ENCODE data around the gene DICER1.
A peak's percentile ranks its signal among the peaks of the same experiment; 100 is the strongest.

Gene DICER1

DNA sequence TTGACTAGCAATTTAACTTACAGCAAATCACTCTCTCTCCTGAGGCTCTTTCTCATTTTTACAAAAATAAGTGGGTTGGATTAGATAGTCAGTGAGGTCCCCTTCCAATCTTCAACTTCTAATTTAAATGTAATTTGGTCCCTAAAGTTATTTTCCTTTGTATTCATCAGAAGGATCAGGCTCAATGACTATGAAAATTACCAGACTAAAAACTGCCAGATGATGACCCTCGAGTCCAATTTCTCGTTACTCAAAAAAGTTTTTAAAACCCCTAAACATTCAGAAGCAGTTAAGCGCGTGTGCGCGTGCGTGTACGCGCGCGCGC is 34.7 kb downstream of the DICER1 start:
- DNase-seq = no peak

DNA sequence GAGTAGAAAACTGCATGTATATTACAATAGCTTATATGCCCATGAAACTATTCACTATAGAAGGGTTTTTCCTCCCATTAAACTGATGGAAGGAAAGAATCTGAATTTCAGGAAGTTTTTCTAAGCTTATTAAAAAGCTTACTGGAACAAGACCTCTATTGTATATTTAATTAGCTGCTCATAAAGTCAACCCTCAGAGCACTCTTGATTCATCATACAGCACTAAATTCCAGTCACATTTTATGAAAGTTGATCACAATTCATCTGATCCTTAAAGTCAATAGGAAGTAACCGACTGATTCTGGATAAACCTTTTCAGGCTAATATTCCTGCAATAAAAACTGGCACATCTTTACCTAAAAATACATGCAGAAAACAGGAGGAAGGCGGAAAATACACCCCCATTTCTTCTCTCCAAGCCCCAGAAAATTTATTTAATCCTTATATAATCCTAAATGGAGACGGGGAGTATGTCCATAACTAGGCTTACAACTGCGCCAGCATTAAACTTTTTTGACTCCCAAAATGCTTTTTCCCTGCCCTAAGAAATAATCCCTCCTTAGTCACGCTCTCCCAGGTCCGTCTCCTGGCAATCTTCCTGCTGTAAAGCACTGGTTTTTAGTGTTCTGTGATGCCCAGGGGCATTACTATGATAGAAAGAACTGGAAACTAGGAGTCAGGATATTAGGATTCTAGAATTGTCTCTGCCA is 35.3 kb downstream of the DICER1 start:
- DNase-seq = no peak

DNA sequence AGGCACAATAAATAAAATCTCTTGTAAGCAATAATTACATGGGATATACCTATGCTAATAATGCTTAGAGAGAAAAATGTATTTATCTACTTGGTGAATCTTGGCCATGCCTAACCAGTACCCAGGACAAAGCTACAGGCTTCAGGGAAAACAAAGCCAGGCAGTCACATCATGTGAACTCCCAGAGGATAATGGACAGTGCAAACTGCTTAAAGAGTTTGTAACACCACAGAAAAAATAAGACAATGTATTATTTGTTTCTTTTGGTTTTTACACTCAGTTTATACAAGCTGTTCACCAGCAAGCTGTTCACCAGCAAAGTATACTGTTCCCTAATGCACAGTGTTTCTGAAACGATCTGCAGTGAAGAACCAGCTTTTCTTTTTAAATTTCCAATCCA is 38.0 kb downstream of the DICER1 start:
- DNase-seq = no peak

DNA sequence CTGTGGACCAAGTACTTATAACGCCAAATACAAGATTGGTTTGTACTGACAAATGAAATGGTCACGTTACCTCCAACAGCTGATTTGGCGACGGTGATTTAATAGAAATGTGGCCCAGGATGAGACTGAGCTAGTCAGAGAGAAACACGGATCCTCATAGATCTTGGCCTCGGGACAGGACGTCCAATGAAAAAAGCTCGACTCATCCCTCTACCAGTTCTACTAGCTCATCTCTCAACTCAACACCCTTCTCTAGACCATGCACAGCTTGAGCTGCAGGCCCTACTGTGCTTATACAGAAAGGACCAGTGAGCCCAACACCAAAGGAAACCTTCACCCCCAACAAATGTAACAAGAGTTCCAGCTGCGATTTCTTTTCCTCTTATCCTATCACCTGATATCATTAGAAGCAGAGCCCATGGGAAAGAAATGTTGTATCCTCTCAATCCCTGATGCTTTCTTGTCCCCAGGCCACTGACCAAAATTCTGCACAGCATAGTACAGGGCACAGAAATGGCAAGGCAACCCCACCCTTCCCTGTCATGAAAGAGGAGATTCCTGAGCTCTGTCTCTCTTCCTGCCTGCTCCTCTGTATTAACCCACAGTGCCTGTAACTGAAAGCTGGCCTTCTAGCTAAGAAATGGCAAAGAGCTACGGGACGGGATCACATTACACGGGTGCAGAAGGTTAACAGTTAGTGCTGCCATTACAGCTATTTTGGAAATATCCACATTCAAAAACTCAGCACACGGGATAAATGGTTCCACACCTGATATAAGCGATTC is 39.2 kb downstream of the DICER1 start:
- no peak for DNase-seq

DNA sequence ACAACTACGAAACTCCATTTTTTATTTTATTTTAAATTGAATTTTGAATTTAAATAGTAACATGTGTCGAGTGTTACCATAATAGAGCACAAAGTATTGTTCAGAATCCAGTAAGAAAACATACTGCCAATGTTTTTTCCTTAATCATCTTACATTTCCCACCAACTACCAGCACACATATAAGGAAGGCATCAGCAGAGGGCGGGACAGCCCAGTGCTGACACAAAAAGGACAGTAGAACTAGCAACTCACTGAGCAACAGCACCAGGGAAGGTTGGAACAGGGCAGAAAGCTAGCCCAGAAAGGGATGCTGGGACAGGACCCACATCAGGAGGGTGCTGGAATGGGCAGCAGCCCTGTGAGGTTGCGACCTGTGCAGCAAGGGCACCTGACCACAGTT is 43.9 kb downstream of the DICER1 start:
- no peak for DNase-seq

DNA sequence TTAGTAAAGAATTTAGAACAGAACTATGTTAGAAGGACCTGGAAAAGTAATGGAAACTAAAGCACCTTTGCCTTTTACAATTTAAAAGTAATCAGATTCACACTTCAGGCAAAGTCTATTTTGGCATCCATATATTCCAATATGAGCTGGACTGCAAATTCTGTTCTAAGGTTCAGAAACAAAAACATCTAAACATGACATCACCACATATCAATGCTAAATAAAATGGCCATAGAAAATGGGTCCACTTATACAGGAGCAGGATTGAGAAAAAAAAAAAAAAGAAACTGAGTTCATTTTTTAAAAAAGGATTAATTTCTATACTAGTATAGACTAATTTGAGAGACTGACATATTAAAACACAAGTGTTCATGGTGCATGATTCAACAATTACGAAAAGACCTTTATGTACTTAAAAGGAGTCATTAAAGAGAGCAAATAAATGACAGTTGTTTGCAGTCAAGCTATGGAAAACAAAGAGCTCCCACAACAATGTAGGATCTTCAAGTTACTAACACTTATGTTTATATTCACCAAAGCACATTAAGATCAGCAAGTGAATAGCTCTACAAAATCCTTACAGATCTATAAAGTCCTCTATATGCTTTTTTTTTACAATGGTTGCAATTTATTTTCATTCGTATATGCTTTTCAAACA is 45.7 kb downstream of the DICER1 start:
- DNase-seq = no peak

DNA sequence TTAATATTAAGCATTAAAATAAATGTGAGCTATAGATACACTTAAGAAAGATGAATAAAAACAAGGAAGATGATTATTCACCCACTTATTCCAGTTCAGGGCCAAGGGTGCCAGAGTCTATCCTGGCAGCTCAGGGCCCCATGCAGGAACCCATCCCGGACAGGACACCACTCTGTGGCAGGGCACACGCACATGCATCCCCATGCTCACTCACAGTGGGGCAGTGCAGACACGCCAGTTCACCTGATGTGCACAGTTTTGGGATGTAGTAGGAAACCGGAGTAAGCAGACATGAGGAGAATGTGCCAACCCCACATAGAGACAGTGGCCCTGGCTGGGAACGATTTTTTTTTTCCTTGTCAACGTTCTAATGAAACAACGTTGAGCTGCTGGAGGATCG is 47.2 kb downstream of the DICER1 start:
- no peak for DNase-seq

DNA sequence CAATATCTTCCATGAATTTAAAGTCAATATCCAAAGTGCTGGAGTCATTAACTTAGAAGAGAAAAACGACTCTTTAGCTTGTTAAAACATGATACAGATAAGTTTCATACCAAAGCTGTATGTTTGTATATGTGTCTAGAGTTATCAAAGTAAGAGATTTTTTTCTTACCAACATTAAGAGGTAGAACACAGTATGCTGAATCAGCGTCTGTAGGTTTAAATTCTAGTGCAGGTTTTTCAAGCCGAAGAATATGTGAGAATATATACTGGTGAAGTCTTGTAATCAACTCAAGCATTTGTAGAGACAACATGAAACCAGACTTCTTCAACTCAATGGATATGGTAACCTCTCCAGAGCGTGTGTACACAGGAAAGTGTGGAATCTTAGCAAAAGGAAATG is 49.6 kb downstream of the DICER1 start:
- no peak for DNase-seq

DNA sequence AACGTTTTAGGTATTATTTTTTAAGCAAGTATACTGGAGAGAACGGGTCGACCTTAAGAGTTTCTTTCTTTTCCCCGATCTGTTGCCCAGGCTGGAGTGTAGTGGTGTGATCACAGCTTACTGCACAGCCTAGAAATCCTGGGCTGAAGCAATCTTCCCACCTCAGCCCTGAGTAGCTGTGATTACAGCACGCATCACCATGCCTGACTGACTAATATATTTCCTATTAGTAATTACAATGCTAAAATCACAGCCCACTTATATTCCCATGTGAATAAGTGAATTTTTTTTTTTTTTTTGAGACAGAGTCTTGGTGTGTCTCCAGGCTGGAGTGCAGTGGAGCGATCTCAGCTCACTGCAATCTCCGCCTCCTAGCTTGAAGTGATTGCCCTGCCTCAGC is 50.4 kb downstream of the DICER1 start:
- no peak for DNase-seq

DNA sequence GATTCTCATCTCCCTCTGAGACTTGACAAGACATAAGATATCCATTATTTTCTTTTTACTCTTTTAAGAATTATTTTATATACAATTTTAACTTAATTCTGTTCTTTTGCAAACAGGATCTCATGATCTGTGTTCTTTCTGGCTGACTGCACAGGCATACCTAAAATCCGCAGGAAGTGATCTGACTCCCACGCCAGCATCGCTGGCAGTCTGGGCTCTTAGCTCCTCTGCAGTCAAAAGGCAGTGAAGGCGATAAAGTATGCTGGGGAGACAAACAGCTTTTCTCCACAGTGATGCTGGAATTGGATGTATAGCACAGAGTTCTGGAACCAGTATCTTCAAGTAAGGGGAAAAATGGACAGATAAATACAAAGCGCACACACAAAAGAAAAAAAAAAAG is 52.4 kb downstream of the DICER1 start:
- no peak for DNase-seq

DNA sequence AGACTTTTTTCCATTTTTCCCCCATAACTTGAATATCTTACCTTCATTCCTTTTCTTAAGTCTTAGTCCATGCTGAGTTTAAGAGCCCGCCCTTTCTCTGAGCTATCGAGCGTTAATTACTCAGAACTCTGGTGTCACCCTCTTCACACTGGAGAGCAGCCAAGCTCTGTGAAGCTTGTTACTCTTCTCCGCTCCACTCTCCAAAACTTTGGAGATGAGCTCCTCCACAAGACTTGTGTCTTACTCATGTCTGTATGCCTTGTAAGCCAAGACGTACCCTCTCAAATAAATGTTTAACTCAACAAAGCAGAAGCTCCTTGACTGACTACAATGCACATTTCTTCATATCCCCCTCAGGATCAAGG is 54.7 kb downstream of the DICER1 start:
- no peak for DNase-seq

DNA sequence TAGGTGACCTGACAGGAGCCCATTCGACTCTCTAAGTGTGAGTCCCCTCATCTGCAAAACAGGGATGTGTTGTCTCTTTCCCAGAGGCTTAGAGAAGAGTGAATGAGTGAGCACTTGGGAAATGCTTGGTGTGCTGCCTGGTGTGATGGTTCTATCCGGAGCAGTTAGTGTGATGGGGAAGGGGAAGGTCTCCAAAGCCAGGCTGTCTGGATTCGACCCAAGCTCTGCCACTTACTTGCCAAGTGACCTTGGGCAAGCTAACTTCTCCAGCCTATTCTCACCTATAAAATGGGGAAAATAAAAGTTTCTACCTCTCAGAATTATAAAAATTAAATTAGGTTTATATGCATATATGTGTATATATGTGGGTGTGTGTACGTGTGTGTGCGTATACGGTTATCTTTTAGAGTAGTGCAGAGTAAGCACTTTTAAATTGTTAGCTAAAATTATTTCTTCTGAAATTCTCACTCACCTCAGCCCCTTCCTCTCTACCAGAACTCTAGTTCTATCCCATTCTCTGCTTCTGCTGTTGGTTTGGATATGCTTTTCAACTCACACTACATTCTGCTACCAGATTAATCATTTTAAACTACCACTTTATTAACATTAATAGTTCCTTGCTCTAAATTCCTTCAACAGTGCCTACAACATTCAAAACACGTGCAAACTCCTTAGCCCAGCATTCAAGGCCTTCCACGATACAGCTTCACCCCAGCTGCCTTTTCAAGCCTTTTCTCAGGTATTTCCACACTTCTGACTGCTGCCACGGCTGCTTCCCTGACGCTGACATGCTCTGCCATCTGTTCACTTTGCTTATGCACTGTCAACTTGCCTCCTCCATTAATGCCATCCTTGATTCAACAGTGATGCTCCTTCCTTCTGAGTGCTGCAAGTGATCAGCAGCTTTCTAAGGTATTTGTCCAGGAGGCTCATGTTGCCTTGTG is 55.3 kb downstream of the DICER1 start:
- no peak for DNase-seq

DNA sequence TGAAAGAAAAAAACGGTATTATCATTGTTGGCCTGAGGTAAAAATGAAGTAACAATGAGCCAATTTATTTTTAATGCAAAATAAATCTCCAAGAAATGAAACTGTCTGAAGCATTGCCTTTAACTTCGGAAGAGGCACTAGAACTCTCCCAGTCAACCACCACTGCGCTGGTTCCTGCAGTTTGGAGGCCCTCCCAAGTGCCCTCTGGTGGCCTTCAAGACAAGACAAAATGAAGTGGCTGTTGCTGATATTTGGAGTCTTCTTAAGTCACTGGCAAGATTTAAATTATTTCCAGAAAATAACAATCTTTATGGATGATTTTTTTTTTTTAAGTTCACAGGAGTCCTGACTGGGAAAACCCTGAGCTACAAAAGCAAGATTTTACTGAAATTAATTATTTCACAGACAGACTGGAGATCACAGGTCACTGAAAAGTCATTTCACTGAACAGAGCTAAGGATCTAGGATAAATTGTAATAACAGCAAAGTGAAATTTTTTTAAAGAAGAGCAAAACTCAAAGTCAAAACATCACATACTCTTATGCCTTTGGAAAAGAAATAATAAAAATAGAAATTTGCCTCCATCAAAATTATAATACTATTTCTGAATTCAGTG is 58.2 kb downstream of the DICER1 start:
- DNase-seq = peak; percentile 19

DNA sequence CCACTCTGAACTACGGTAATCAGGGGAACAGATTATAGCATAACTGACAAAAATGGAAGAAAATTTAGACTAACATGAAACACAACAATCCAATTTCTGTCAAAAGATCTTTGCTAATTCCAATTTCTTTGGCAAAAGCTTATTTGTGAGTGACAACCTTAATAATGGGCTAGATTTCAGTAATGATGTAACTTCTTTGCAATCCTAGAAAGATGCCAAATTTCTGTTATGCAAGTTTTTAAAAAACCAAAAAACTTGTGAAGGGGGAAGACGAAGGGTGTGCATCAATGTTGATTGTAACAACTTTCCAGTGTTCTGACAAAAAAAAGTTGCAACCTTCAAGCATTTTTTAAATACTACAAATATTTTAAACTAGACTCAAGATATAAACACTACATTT is 59.9 kb downstream of the DICER1 start:
- DNase-seq = no peak

DNA sequence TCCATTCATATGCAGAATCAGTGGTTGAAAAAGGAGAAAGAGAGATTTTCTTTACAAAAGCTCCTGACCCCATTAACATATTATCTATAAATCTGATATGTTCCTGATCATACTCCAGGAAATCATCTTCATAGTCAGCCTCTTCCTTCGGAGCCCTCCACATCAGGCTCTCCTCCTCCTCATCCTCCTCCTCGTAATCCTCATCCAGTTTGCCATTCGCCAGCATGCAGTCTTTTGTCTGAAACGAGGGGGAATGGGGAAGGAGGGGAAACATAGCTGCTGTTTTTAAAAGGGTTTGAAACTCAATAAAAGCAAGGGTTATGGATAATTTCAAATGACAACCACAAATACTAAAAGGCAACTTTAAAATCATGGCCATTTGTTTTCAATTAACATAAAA is 60.9 kb downstream of the DICER1 start:
- no peak for DNase-seq

DNA sequence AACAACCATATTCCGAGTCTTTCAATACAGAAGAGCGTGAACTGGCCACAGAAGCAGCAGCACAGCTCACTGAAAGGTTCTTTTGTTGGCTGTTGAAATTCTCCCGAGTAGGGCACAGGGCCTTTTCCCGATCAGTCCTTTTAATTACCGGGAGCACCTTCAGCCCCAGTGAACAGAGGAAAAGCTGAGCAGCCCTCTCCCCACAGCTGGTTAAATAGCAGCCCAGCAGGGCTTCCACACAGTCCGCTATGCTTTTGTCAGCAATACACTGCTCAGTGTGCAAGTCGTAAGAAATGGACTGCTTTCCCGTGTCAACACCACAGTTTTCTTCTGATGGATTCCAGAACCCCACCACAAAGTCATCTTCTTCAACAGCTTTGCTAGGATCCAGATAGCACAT is 61.3 kb downstream of the DICER1 start:
- no peak for DNase-seq

DNA sequence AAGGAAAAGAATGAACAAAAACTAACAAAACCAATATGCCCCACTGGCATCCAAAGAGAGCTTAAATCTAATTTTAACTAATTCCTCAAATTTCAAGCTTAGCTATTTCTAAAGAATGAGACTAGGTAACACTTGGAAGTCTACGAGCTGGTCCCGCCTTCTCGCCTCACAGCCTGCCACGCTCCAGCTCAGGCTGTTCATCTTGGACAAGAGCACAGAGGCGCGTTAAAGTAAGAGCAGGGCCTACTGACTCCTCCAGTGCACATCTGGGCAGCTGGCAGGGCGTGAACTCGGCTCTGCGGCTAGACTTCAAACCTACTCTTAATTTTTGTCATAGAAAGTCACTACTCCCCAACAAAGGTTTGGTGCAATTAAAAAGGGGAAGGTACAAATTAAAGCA is 64.6 kb downstream of the DICER1 start:
- DNase-seq = no peak

DNA sequence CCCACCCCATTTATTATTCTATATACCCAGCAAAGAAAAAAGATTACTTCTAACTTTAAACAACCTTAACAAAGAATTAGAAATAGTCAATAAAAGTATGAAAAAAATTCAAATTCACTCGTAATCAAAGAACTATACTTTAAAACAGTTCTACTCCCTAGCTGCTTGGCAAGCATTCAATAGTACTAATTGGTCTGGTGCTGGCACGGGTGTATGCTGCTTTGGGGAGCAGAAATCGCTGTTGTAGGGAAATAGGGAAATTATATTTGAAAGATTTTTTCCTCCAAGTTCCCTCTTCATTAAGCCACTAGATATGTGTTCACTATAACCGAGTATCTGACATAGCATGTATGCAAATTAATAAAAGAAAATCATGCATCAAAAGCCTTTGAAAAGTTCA is 65.7 kb downstream of the DICER1 start:
- DNase-seq = no peak

DNA sequence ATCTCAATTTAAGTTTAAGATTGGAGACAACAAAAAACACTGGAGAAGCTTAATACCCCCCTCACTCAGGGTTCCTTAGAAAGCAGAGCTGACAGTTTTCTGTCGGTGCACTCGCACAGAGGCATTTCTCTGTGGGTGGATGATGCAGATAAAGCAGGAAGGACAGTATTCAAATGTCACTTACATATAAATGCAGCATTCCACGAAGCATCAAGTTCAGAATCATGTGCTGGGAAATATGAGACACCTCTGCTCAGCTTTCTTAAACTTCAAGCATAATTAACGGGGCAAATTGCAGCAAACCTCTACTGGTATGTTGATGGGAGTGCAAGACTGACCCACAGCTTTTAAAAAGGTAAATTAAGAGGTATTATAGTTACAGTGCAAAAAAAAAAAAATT is 68.7 kb downstream of the DICER1 start:
- DNase-seq = no peak

DNA sequence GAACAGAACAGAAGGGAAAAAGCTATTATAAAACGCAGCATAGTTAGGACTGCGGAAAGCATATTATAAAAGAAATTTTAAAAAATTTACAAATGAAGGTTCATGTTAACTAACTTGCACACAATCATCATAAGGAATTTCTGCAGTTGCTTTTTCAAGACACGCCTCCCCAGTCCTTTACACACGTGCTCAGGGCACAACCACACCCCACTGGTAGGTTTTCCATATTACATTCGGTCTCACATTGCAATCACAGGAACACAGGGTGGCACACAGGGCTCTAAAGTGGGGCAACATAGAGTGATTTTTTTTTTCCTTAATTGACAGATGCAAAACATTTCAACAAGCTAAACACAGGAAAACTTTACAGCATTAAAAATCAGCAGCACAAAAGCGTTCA is 69.7 kb downstream of the DICER1 start:
- no peak for DNase-seq

DNA sequence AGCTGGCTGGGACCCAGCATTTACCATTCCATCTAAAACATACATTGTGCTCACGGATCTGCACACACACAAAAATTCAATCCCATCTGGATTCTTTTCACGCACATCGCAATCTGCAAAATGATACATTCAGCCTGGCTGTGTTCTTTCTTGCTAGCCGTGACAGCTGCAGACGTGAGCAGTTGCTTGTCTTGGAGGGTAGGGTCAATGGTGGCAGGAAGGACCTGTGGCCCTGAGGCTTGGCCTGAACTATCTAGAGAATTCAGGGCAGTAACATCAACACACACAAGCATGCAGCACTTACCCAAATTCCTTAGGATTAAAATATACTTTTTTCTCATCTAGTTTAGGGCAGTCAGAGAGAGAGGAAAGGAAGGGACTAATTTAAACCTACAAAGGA is 72.0 kb downstream of the DICER1 start:
- DNase-seq = no peak

DNA sequence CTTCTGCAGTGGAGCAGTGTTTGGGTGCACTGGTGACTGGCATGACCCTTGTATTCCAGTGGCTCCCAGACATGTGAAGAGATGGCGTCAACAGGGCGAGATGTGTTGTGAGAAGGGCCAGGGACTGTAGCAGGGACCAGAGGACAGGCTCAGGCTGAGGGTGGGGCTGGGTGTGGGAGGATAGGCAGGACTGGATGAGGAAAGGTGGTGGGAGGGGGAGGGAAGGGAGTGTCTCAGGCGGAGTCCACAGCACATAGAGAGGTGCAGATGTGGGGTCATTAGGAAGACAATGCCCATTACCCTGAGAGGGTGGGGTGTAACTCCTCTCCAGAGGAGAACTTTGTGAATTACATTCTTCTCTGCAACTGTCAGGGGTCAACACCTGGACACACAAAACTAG is 78.5 kb downstream of the DICER1 start:
- DNase-seq = no peak

DNA sequence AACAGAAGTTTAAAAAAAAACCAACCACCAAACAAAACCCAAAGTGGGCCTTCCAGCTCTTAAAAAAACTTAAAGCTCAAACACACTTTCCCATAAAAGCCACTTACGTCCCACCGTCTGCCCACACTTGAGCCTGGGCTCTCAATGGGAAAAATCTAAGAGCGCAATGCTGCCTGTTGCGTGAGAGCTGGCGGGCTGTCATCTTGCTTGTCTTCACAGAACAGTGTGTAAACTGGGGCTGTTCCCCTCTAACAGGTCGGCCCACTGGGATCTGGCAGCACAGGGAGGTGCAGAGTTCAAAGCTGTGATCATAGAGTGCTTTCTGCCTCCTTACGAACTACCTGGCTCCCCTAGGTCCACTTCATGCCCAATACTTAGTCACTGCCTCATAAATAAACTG is 80.0 kb downstream of the DICER1 start:
- DNase-seq = no peak
